ENCODE data around the gene DEAF1. TPM values are rescaled to one million over a fixed set of nuclear protein-coding genes. Genes with fewer than 3 reads are reported as not detected.
"Not testable (repeated sequence)": the region's sequence is repeated elsewhere in the genome, so short reads cannot be mapped to it uniquely, and the experiment has no call there.

Gene DEAF1
- total RNA-seq, 2 donors from 2014 or later, result 44.1 to 51.9 TPM

- Histone ChIP-seq H3K9me3 (ENCODE audit: control insufficient read depth, low read length) (no peaks in the 10 kb centered on the region), H3K27me3 (ENCODE audit: control insufficient read depth, insufficient read depth, low read length, poor library complexity, severe bottlenecking) (no peaks in the 10 kb centered on the region), H3K27ac (ENCODE audit: low read depth, low read length) (no peak overlapping the region), H3K4me1 (ENCODE audit: control insufficient read depth, insufficient read depth, low read length) (peaks cover 5% of the 10 kb centered on the region), H3K36me3 (ENCODE audit: control insufficient read depth, insufficient read depth, low read length) (peaks cover 35% of the 10 kb centered on the region), H3K9ac (ENCODE audit: extremely low read depth, low read length, poor library complexity, severe bottlenecking) (no peak overlapping the region), H3K4me3 (ENCODE audit: low read length) (no peak overlapping the region)
- Mint-ChIP-seq H3K4me3 (no peak overlapping the region), H3K36me3 (ENCODE audit: low read depth) (peaks cover 41% of the 10 kb centered on the region), H3K4me1 (peaks cover 11% of the 10 kb centered on the region), H3K27ac (no peak overlapping the region), H3K9me3 (no peaks in the 10 kb centered on the region), H3K27me3 (ENCODE audit: insufficient read depth) (no peaks in the 10 kb centered on the region)
- no peak for DNase-seq
- 90 to 96% methylated on average over 21 to 26 of the region's 27 CpGs for WGBS, 2 experiments (ENCODE audit: insufficient coverage in 1 of 2, insufficient read length in 1 of 2)
- no peak for TF ChIP-seq CTCF (conservative IDR thresholded peaks at IDR 0.05)
These were observed 4.0 kb downstream of the DEAF1 start for GRCh38 chr11:690738-691633.

- H3K9me3 Mint-ChIP-seq; H3K4me1 ChIP-seq (ENCODE audit: control insufficient read depth, insufficient read depth, low read length); H3K9me3 ChIP-seq (ENCODE audit: control insufficient read depth, low read length); DNase-seq; H3K27me3 ChIP-seq (ENCODE audit: control insufficient read depth, insufficient read depth, low read length, poor library complexity, severe bottlenecking); H3K27ac ChIP-seq (ENCODE audit: low read depth, low read length); H3K27me3 Mint-ChIP-seq (ENCODE audit: insufficient read depth); H3K4me3 Mint-ChIP-seq; H3K9ac ChIP-seq (ENCODE audit: extremely low read depth, low read length, poor library complexity, severe bottlenecking); H3K27ac Mint-ChIP-seq; H3K4me3 ChIP-seq (ENCODE audit: low read length): not testable (repeated sequence)
- 95 to 100% methylated on average over 2 to 3 of the region's 3 CpGs for WGBS, 2 experiments (ENCODE audit: insufficient coverage in 1 of 2, insufficient read length in 1 of 2)
- Mint-ChIP-seq H3K4me1 (peaks cover 11% of the 10 kb centered on the region), H3K36me3 (ENCODE audit: low read depth) (peaks cover 46% of the 10 kb centered on the region)
- peaks cover 41% of the 10 kb centered on the region for H3K36me3 ChIP-seq (ENCODE audit: control insufficient read depth, insufficient read depth, low read length)
These were observed 4.8 kb downstream of the DEAF1 start for GRCh38 chr11:690244-690643.

GRCh38 chr11:689625-690024 is 5.4 kb downstream of the DEAF1 start:
- Mint-ChIP-seq H3K36me3 (ENCODE audit: low read depth) (peaks cover 48% of the 10 kb centered on the region), H3K27me3 (ENCODE audit: insufficient read depth) (no peaks in the 10 kb centered on the region), H3K4me3 (no peak overlapping the region), H3K9me3 (no peaks in the 10 kb centered on the region), H3K4me1 (peaks cover 11% of the 10 kb centered on the region), H3K27ac (peak overlapping the region; percentile 61)
- Histone ChIP-seq H3K9me3 (ENCODE audit: control insufficient read depth, low read length) (no peaks in the 10 kb centered on the region), H3K4me1 (ENCODE audit: control insufficient read depth, insufficient read depth, low read length) (peaks cover 5% of the 10 kb centered on the region), H3K36me3 (ENCODE audit: control insufficient read depth, insufficient read depth, low read length) (peaks cover 43% of the 10 kb centered on the region), H3K27ac (ENCODE audit: low read depth, low read length) (no peak overlapping the region), H3K9ac (ENCODE audit: extremely low read depth, low read length, poor library complexity, severe bottlenecking) (peak overlapping the region; percentile 13), H3K4me3 (ENCODE audit: low read length) (no peak overlapping the region), H3K27me3 (ENCODE audit: control insufficient read depth, insufficient read depth, low read length, poor library complexity, severe bottlenecking) (no peaks in the 10 kb centered on the region)
- WGBS, 2 experiments (ENCODE audit: insufficient coverage in 1 of 2, insufficient read length in 1 of 2), result 93 to 95% methylated on average over 7 of the region's 7 CpGs
- DNase-seq, result no peak
- no peak for TF ChIP-seq CTCF (conservative IDR thresholded peaks at IDR 0.05)

All from endodermal cell (in vitro differentiated cells).